Measurements from ENCODE around the gene CATSPERZ. TPM values are rescaled to one million over a fixed set of nuclear protein-coding genes. Genes with fewer than 3 reads are reported as not detected.

Gene CATSPERZ
- total RNA-seq, result 0.27 TPM in 1 of 2 replicates, not detected in the other

GRCh38 chr11:64299847-64300648 lies at the start of gene CATSPERZ:
Gene CATSPERZ (plus strand): TSS chr11:64300358. CDS start chr11:64300411, 53 bp downstream.

DNA sequence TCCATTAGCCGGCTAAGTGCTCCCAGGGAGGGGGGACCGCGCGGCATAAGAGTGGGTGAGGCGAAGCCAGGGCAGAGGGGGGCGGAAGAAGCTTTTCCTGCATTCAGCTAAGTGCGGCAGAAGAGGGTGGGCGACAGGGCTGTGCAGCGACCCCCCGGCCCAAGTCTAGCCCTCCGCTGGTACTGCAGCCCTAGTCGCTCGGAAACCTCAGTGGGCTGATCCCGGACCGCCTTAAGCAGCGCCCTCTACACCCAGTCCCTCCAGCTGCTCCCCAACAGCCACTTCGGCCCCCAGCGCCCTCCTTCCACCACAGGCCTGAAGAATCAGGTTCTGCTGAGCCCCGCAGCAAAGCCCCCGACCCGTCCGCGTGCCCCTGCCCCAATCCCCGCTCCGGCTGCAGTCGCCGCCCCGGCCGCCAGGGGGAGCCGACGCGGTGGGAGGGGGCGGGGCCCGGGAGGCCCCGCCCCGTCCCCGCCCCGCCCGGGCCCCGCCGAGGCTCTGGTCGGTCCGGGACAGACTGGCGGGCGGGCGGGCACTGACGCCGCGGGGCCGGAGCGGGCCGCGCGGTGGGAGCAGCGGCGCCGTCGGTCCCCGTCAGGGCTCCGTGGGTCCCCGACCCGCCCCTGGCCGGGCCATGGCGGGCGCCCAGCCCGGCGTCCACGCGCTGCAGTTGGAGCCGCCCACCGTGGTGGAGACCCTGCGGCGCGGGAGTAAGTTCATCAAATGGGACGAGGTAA lies 49.0 kb upstream of the CATSPERZ start, which contains the start of gene PLCB3:
Gene PLCB3, plus strand, starts transcription at position 515 of the 737 bp plus-strand sequence. Its CDS starts 120 bp downstream, at position 635.

GRCh38 chr11:64284048-64284961 lies 15.9 kb upstream of the CATSPERZ start, which contains the start of gene BAD:
Gene BAD (minus strand): TSS chr11:64284665. CDS start chr11:64284368, 297 bp downstream.

GRCh38 chr11:64284962-64285884 lies 14.9 kb upstream of the CATSPERZ start, which contains the start of gene GPR137:
Gene GPR137 (plus strand): TSS chr11:64285848. CDS start chr11:64286525, 677 bp downstream.

DNA sequence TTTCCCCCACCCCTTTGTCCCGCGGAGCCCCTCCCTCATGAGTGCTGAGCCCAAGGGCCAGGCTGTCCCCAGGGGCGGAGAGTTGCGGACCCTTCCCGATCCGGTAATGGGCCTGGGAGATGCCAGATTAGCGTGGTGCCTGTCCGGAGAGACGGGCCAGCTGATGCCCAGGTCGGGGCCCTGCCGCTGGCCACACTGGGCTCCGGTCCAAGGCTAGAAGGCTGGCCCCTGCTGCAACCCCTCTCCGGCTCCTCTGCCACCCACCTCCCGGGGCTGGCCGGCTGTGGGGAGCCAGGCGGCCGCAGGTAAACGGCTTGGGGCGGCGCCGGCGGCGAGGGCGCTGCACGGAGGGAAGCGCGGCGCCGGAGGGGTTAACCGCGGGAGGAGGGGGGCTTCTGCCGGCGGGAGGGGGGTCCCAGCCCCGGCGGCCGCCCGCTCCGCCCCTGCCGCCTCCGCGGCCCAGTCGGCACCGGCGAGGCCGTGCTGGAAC lies 8.9 kb upstream of the CATSPERZ start, which contains the start of gene KCNK4:
Gene KCNK4, plus strand, starts transcription at position 41 of the 490 bp plus-strand sequence. CDS start 1,717 bp downstream, outside the sequence.

DNA sequence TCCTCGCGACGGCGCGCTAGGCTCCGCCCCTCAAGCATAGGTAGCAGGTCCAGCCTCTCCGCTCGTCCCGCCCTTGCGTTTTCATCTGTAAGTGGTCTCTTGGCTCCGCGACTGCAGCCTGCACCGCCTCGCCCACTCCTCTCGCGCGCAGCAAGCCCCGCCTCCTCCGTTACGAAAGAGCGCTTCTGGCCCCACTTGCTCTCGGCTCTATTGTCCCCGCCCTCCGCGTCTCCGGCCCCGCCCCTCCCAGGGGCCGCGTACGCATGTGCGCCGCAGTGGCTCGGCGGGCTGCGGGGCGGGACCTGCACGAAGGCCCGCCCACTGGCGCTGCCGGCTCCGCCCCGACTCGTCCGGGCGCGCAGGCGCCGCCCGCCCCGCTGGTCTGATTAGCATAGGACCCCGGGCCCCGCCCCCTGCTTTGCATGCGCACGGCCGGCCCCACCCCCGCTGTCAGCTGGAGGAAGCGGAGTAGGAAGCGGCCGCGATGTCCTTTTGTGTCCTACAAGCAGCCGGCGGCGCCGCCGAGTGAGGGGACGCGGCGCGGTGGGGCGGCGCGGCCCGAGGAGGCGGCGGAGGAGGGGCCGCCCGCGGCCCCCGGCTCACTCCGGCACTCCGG lies 5.0 kb downstream of the CATSPERZ start, which contains the start of gene ESRRA:
Gene ESRRA, plus strand, starts transcription at position 450 of the 616 bp plus-strand sequence. CDS start 1,656 bp downstream, outside the sequence.

GRCh38 chr11:64317325-64317960 lies 17.3 kb downstream of the CATSPERZ start, which contains the start of gene TRMT112:
Gene TRMT112 (minus strand): TSS chr11:64317559. CDS start chr11:64317526, 33 bp downstream.

GRCh38 chr11:64317961-64318765 lies 18.0 kb downstream of the CATSPERZ start, which contains the start of gene PRDX5:
Gene PRDX5 (plus strand): TSS chr11:64318121. CDS start chr11:64318216, 95 bp downstream.

GRCh38 chr11:64339754-64340408 lies 39.7 kb downstream of the CATSPERZ start, which contains the start of gene CCDC88B:
Gene CCDC88B (plus strand): TSS chr11:64340204. CDS start chr11:64340267, 63 bp downstream.

Other genes with a start within 250 kb of the CATSPERZ start
- gene MACROD1, start 134.2 kb upstream of the CATSPERZ start, total RNA-seq, result 32.9 and 36.7 TPM in 2 replicates
- 200 and 221 TPM in 2 replicates for gene STIP1, start 114.2 kb upstream of the CATSPERZ start, total RNA-seq
- 27.2 and 55.4 TPM in 2 replicates for gene FERMT3, start 93.6 kb upstream of the CATSPERZ start, total RNA-seq
- gene TRPT1, start 74.2 kb upstream of the CATSPERZ start, total RNA-seq, result 20.5 and 28.8 TPM in 2 replicates
- gene NUDT22, start 74.1 kb upstream of the CATSPERZ start, total RNA-seq, result 37.2 and 49.1 TPM in 2 replicates
- gene DNAJC4, start 69.8 kb upstream of the CATSPERZ start, total RNA-seq, result 10.6 and 15.0 TPM in 2 replicates
- gene VEGFB, start 65.8 kb upstream of the CATSPERZ start, total RNA-seq, result 10.8 and 18.4 TPM in 2 replicates
- 60.1 and 63.5 TPM in 2 replicates for gene FKBP2, start 59.3 kb upstream of the CATSPERZ start, total RNA-seq
- gene PPP1R14B, start 53.4 kb upstream of the CATSPERZ start, total RNA-seq, result 285 and 313 TPM in 2 replicates
- gene PLCB3, start 48.8 kb upstream of the CATSPERZ start, total RNA-seq, result 65.0 and 68.5 TPM in 2 replicates
- 58.8 and 63.4 TPM in 2 replicates for gene BAD, start 15.7 kb upstream of the CATSPERZ start, total RNA-seq
- gene GPR137, start 14.5 kb upstream of the CATSPERZ start, total RNA-seq, result 6.7 and 10.8 TPM in 2 replicates
- gene KCNK4, start 9.1 kb upstream of the CATSPERZ start, total RNA-seq, result not detected in 2 replicates
- 37.9 and 45.5 TPM in 2 replicates for gene ESRRA, start 5.2 kb downstream of the CATSPERZ start, total RNA-seq
- gene TRMT112, start 17.2 kb downstream of the CATSPERZ start, total RNA-seq, result 214 and 281 TPM in 2 replicates
- gene PRDX5, start 17.8 kb downstream of the CATSPERZ start, total RNA-seq, result 241 and 260 TPM in 2 replicates
- 1.3 and 2.4 TPM in 2 replicates for gene CCDC88B, start 39.8 kb downstream of the CATSPERZ start, total RNA-seq
- gene RPS6KA4, start 58.8 kb downstream of the CATSPERZ start, total RNA-seq, result 40.9 and 46.9 TPM in 2 replicates